H1 (cell line): Measurements from ENCODE around the gene FAAH2. TPM values are rescaled to one million over a fixed set of nuclear protein-coding genes. Genes with fewer than 3 reads are reported as not detected.

Experiments used
- ASH2L ChIP-seq: fragments of 200-600, 300-600 bp; sonication (generic); IDR thresholded peaks from one replicate; pipeline ENCODE4 v1.7.1; 2017; ENCODE audit warnings: low read length
- CBX8 ChIP-seq: fragments of 300-800, 300-1000 bp; sonication (generic); IDR thresholded peaks from 2 replicates; pipeline ENCODE4 v1.7.1; 2016; ENCODE audit warnings: low read depth, low read length, borderline replicate concordance
- CHD1 ChIP-seq: IDR thresholded peaks from 2 replicates; pipeline ENCODE4 v1.6.1; 2012; ENCODE audit warnings: low read depth, low read length, improper control_type of control experiment
- EZH2 ChIP-seq: fragments of 200-600 bp; sonication (generic); IDR thresholded peaks from 2 replicates; pipeline ENCODE4 v1.7.1; 2012; ENCODE audit warnings: low read depth, mild to moderate bottlenecking, moderate library complexity, low read length, inconsistent platforms; ENCODE audit not compliant: severe bottlenecking
- RFX5 ChIP-seq: IDR thresholded peaks from 2 replicates; pipeline ENCODE4 v1.6.1; 2011; ENCODE audit warnings: low read depth, low read length, improper control_type of control experiment, borderline replicate concordance
- YY1 ChIP-seq: IDR thresholded peaks from 2 replicates; pipeline ENCODE4 v1.6.1; 2011; ENCODE audit warnings: low read depth, mild to moderate bottlenecking, low read length
- polyA plus RNA-seq, 7 experiments: library from polyadenylated mRNA; depleted of rRNA in 3 of 7; stranded (reverse) in 5 of 7; unstranded in 2 of 7; fragments of >200 nt in 5 of 7; fragments of 200-250 nt in 2 of 7; gene quantifications; 1 replicate in 5 of 7; 2 replicates in 1 of 7; 4 replicates in 1 of 7; pipeline versions ENCODE4 v1.2.1 to v1.2.3, GENCODE V29; 2011 to 2013; ENCODE audit warnings: missing spikeins in 2 of 7, mixed read lengths in 2 of 7
- total RNA-seq: library from RNA; stranded (reverse); fragmentation: NEBNext Ultra II Directional; extraction: Animal tissue kit (Norgen Biotek cat#: 25700); gene quantifications from 2 replicates; pipeline ENCODE4 v1.2.1, GENCODE V29; 2021
- TF ChIP-seq, protein P1 (sequence below): IDR thresholded peaks from 2 replicates; pipeline ENCODE4 v1.6.1; 2011; ENCODE audit warnings: low read length, improper control_type of control experiment

Gene FAAH2
- total and polyA plus RNA-seq, 2 of the 8 experiments (the other 6 are each of a cell fraction or from before 2014, with no cell fraction given): 3.6 to 4.4 TPM

- TF ChIP-seq EZH2 (no peak), RFX5 (no peak), YY1 (no peak), ASH2L (no peak), CHD1 (no peak), CBX8 (no peak)
- TF ChIP-seq, protein P1, sequence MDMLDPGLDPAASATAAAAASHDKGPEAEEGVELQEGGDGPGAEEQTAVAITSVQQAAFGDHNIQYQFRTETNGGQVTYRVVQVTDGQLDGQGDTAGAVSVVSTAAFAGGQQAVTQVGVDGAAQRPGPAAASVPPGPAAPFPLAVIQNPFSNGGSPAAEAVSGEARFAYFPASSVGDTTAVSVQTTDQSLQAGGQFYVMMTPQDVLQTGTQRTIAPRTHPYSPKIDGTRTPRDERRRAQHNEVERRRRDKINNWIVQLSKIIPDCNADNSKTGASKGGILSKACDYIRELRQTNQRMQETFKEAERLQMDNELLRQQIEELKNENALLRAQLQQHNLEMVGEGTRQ: no peak
Measured at GRCh38 chrX:57241967-57242366, 44.5 kb upstream of the FAAH2 start (continued).
